Testis (tissue), 2 donors: ENCODE data around the gene MAPKBP1.

Experiments
- CTCF ChIP-seq, 3 experiments: fragments of 450-650 bp in 2 of 3; fragments of 200-600 bp in 1 of 3; sonication (generic) in 1 of 3; IDR thresholded peaks; one replicate each; pipeline ENCODE4 v1.5.1; 2016 to 2019; ENCODE audit warnings: antibody characterized with exemption in 3 of 3, mild to moderate bottlenecking in 2 of 3, moderate library complexity in 1 of 3
- POLR2A ChIP-seq: fragments of 450-650 bp; IDR thresholded peaks from one replicate; pipeline ENCODE4 v1.6.1; 2017; ENCODE audit warnings: antibody characterized with exemption, mild to moderate bottlenecking, moderate library complexity

GRCh38 chr15:41780266-41780665, 6.0 kb downstream of the MAPKBP1 start:
- TF ChIP-seq POLR2A (no peak), CTCF (IDR thresholded peaks at IDR 0.05) (no peak)
